ENCODE measurements around the gene DNAJB8.

The DNAJB8 gene

DNA sequence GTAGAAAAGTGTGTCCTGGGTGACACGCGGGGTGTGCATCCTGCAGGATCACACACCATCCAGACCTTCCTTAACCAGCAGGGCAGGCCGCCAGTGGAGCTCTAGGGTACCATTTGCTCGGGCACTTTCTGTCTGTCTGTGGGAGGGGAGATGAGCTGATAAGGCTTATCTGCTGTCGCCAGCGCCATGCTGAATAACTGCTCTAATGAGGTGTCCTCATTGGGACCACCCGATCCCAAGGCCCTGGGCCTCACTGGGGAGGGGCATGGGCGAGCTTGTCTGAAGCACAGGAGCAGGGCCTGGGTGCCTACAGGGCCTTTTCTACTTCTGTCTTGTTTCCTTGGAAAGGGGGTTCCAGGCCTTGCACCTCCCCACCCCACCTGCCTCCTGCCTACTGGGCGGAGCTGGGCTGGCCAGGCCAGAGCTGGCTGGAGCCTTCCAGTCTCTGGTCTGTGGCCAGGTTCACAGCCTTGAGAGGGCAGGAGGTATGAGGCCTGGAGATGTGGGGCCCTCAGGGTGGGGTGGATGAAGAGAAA is 28.8 kb upstream of the DNAJB8 start:
- in situ Hi-C loops (cut with MboI; ENCODE audit: low sequenced_read_pairs), result no loop called here

- in situ Hi-C loops (cut with MboI; ENCODE audit: low sequenced_read_pairs), result no loop called here
Measured at GRCh38 chr3:128494367-128494650, 27.6 kb upstream of the DNAJB8 start.

DNA sequence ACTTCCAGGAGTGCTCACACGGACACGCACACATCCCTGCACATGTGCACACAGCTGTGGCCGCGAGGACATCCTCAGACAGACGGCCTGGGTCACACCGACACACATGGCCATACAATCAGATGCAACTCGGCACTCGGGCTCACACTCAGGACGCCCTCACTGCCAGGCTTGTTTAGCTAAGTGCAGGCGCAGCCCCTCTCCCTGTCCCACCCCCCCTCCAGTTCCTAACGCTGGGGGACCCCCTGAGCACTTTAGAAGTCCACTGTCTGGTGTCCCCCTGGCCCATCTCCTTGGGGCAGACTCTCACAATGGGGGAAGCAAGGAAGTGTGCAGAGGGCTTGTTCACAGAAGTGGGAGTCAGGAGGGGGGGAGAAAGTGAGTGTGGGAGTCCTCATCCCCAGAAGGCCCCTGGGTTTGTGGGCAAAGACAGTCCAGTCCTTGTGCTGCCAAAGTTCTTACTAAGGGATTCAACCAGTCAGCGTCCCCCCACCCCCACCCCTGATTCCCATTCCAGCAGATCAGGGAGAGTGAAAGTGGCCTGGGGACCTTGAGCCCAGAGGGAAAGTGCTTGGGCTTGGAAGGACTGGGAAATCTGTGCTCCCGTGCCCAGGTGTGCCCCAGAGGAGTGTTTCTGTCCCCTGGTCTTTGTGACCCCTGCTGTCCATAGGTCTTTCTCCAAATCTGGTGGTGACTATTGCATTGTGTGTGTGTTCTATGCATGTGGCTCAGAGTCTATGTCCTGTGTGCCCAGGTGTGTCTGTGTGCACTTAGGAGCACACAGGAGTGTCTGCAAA is 27.1 kb upstream of the DNAJB8 start:
- in situ Hi-C loops (cut with MboI; ENCODE audit: low sequenced_read_pairs), result no loop called here

DNA sequence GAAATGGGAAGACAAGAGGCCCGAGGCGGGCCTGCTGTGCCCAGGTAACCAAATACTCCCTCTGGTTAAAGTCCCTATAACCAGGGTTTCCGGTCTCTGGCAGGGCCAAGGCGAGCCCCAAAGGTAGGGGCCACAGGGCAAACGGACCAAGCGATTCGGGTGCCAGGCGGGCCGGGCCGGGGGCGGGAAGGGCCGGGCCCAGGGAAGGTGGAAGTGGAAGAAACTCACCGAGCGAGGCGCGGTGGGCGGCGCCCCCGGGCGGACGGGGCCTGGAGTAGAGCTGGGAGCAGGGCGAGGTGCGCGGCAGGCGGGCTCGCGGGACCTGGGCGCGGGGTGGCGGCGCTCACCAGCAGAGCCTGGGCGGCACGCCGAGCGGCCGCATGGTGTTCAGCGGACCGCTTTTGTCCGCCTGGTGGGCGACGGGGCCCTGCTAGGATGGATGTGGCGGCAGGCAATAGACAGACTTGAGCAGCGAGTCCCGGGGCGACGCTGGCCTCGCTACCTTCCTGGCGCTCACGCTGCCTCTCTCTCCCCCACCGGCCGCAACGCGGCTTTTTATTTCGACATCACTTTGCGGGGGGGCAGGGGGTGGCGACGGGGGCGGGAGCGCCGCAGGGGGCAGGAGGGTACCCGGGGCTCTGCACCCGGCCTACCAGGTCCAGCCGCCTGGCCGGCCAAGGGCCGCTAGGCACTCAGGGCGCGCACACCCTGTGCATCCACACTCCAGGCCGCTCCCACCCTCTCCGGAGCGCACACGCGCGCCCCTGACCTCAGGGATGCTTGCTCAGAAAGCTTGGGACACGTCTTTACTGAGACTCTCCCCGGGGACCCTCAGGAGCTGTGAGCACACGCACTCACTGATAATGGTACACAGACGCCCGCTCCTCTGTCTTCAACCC is 26.2 kb upstream of the DNAJB8 start, which contains the start of gene GATA2:
TSS of gene GATA2 (minus strand) at position 531 of the 899 bp plus-strand sequence. CDS start 6,170 bp downstream, outside the sequence.
- in situ Hi-C loops (cut with MboI; ENCODE audit: low sequenced_read_pairs), result no loop called here

DNA sequence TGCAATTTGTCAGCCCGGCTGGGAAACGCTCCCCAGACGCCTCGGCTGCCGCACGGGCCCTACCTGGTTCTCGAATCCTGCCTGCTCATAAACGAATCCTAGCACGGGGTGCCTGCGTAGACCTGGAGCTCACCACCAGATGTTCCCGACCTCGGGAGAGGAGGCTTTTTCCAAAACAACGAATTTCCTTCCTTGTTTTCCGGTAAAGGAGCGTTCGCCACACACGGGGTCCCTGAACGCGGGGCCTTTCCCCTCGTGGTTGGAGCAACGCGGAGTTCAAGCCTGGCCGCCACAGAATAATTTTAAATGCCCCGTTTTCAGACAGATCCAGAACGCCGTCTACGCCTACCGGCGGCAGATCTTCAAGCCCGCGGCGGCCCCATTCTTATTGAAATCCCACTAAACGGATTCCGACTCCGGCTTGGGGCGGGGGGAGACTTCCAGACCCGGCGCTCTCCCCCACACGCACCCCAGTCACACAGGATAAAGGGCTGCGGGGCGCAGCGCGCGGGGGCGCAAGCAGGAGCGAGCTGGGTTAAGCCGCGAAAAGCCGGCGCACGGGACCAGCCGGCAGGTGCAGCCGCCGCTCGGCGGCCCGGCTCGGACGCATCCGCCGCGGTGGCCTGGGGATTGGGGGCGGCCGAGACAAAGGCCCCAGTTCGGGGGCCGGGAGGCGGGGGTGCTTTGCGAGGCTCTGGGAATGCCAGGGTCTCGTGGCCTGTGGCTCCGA is 25.4 kb upstream of the DNAJB8 start:
- in situ Hi-C loops (cut with MboI; ENCODE audit: low sequenced_read_pairs), result no loop called here

- in situ Hi-C loops (cut with MboI; ENCODE audit: low sequenced_read_pairs), result no loop called here
Measured at GRCh38 chr3:128491691-128491940, 24.9 kb upstream of the DNAJB8 start.

DNA sequence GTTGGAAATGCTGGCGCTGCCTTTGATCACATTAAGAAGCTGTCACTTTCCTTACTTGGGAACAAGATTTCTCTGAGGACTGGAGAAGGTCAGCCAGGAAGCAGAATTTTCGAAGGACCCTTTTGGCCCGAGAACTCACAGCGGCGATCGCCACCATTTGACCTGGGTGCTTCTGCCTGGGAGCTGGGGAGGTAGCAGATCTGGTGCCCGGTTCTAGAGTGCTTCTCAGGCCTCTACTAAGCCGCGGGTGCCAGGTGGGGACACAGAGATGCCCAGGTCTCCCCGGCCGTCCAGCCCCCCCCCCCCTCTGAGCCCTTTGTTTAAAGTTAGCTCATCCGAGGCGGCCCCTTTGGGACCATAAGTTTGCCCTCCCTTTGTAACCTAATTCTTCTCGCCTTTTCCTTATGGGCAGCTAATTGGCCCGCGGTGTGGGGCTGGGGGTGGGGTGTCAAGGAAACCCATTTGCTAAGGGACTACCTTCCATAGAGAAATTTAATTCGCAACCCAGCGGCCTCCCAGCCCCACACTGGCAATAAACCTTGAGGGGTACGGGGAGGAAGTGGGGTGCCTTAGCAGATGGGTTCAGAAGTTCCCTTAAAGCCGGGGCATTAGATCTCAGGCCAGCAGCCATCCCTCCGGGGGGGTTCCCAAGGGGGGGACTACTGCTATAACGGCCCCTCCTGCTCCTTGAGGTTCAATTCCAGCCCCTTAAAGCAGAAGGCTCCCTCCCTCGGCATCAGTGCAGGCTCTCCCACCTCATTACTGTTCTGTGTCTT is 24.4 kb upstream of the DNAJB8 start:
- in situ Hi-C loops (cut with MboI; ENCODE audit: low sequenced_read_pairs), result no loop called here

DNA sequence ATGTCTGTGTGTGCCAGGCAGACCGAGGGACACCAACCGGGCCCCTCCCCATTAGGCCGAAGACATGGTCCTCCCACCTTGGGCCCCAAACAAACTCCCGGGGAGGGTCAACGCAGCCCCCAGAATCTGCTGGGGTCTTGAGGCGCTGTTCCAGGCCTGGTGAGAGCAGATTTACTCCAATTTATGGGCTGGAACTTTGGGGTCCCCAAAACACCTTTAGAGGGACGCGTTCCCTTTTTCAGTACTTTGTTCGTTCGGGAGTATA is 23.9 kb upstream of the DNAJB8 start:
- in situ Hi-C loops (cut with MboI; ENCODE audit: low sequenced_read_pairs), result no loop called here

DNA sequence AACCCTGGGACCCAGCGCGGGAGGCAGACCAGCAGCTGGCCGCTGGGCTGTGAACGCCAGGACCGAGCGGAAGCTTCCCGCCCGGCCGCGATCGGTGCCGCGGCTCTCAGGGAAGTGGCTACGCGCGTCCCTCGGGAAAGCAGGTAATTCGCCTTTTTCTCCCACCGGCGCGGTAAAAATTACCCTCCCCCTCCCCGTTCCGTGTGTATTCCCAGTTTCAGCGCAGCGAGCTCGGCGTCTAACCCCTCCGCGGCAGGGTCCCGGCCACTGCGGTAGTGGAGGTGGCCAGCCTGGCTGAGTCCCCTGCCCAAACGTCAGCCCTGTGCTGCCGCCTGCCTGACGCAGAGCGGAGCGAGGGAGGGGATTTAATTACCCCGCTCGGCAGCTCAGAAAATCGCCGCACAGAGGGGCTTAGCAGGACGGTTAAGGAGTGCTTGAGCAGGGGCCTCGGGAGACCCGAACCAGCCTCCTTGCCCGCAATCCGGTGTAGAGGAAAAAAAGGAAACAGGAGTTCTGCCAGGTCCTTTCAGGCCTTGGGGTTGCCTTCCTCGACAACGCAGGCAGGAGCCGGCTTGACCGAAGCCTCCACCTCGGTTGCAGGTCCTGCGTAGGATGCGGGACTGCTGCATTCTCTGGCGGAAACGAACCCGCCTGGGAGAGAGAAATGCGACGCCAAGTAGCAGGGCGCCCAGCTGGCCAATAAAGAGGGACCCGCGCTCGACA is 23.4 kb upstream of the DNAJB8 start:
- in situ Hi-C loops (cut with MboI; ENCODE audit: low sequenced_read_pairs), result no loop called here

GRCh38 chr3:128489674-128489926 is 22.9 kb upstream of the DNAJB8 start:
- in situ Hi-C loops (cut with MboI; ENCODE audit: low sequenced_read_pairs), result no loop called here

DNA sequence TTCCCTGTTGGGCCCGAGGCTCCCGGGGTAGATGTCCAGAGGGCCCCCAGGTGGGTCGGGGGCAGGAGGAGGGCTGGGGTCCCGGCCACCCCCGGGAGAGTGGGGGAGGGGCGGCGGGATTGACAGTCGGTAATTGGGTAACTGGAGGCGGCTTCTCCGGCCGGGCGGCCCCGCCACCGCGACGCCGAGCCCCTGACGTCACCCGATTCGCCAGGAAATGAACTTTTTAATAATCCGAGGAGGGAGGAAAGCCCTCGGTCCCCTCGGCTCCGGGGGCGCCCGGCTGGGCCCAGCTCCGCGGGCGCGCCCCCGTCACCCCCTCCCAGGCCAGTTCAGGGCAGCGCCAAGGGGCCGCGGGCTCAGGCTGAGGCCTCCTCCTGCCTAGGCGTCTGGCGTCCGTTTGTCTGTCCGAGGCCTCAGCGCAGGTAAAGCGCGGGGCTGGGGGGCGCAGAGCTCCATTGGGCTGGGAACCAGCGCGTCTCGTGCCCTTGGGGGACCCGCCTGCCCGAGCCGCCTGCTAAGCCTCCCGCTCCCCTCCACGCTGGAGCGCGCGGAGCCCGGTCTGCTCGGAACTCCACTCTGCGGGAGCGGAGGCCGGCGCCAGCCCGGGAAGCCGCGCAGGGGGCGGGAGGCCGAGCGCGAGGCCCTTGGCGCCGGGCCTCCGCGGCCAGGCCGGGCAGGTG is 22.4 kb upstream of the DNAJB8 start:
- in situ Hi-C loops (cut with MboI; ENCODE audit: low sequenced_read_pairs), result no loop called here

- in situ Hi-C loops (cut with MboI; ENCODE audit: low sequenced_read_pairs), result no loop called here
Measured at GRCh38 chr3:128488636-128488990, 21.9 kb upstream of the DNAJB8 start.

DNA sequence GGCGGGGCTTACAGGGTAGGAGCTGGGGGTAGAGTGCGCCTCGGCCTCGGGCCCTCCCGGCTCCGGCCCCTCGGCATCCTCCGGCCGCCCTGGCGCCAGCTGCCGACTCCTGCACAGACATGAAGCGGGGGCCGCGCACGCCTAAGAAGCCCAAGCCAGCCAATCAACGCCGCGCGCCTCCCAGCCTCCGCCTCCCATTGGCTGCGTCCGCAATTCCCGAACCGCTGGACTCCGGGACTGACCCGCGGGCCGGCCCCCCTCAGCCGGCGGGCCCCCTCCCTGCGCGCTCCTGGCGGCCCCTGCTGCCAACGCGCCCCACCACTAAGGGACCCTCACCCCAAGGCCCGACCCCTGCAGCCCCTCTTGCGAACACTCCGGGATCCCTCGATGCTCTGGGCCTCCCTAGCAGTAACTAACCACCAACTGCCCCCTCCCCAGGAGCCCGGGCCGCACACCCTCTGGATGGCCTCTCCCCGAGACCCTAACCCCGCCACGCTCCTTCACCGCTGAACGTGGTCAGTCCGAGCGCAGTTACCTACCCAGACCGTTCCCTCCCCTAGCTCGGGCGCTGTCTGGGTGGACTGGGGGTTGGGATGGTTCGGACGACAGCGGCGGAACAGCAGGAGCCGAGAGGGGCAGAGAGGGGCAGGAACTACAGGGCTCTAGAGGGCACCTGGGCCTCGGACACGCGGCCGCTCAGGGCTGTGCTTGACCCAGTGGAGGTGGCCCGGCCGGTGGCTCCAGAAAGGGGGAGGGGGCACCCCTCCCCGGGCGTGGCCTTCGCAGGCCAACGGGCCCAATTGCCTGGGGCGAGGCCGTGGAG is 21.3 kb upstream of the DNAJB8 start:
- in situ Hi-C loops (cut with MboI; ENCODE audit: low sequenced_read_pairs), result no loop called here

DNA sequence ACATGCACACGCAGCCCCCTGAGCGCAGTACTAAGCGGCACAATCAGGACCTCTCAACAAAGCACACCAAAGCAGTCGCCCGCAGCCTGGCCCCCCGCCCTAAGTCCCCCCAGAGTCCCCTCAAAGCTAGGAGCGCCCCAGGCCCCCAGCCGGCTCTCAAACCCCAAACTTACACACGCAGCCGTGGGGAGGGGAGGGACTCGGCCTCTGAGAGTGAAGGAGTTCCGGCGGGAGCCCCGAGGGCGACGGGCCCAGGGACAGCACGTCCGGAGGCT is 20.8 kb upstream of the DNAJB8 start:
- in situ Hi-C loops (cut with MboI; ENCODE audit: low sequenced_read_pairs), result no loop called here

- in situ Hi-C loops (cut with MboI; ENCODE audit: low sequenced_read_pairs), result no loop called here
Measured at GRCh38 chr3:128486681-128487537, 20.2 kb upstream of the DNAJB8 start.

DNA sequence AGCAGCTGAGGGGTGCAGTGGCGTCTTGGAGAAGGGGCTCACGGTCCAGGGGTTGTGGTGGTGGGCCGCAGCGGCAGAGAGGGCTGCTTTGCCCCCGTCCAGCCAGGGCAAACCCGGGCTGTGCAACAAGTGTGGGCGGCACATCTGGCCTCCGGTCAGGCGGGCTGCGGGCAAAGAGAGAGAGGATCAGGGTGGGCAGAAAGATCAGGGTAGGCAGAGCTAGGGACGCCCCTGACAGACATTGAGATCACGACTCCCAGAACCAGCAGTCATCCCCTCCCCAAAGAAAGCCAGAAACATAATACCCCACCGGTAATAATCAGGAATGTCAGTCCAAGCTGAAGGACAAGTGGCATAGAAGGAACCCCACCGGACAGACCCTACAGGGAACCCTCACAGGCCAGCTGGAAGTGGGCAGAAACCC is 19.5 kb upstream of the DNAJB8 start:
- in situ Hi-C loops (cut with MboI; ENCODE audit: low sequenced_read_pairs), result no loop called here

DNA sequence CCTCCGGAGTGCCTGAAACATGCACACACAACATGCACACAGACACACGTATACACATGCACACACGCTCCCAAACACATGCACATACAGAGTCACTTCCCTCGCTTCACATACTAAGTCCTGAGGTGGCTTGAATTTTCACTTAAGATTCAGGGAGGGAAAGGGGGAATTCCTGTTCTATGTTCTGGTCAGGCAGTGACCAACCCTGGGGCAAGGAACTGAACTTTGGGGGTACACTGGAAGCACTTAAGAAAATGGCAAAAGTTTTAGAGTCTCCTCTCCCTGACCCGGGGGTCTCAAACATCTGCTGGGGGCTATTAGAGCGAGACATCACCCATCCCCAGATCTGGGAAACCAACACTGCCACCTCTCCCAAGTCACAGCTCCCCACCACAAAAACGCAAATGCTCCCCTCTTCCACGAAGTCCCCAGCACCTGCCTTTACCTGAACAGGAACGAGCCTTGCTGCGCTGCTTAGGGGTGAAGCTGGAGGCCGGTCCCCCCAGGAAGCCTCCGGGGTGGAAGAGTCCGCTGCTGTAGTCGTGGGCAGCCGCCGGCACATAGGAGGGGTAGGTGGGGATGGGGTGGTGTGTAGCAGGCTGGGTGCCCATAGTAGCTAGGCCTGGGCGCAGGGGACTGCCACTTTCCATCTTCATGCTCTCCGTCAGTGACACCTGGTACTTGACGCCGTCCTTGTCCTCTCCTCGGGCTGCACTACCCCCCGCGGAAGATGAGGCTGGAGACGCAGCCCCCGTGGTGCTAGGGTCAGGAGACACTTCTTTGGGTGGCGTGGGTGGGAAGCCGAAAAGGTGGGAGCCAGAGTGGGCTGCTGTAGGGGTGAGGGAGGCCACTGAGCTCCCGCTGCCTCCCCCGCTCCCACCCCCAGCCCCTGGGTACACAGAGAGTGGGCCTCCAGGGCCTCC is 18.9 kb upstream of the DNAJB8 start:
- in situ Hi-C loops (cut with MboI; ENCODE audit: low sequenced_read_pairs), result no loop called here
